H1 (cell line): Measurements from ENCODE around the gene GLI1. TPM values are rescaled to one million over a fixed set of nuclear protein-coding genes. Genes with fewer than 3 reads are reported as not detected.

Experiments used
- CTCF ChIA-PET: fragments of 300-600 bp; sonication (Branson Sonifier 250); formaldehyde crosslinking; loops from one replicate; lab custom pipeline; 2021; ENCODE audit not compliant: partially characterized antibody; lab: Charles Lee
- POLR2A ChIA-PET: fragments of 300-600 bp; sonication (Branson Sonifier 250); formaldehyde crosslinking; loops from one replicate; lab custom pipeline; 2021; ENCODE audit warnings: inconsistent platforms; ENCODE audit not compliant: partially characterized antibody; lab: Charles Lee
- DNase-seq, 2 experiments: peaks; one replicate each; pipeline versions ENCODE4 v3.0.0 to v3.0.0-alpha.2; 2010 to 2022; ENCODE audit warnings: low spot score in 2 of 2, low read depth in 1 of 2, mixed read lengths in 1 of 2
- FAIRE-seq: peaks from 2 replicates; lab custom pipeline; 2011; peaks lifted over from hg19 to GRCh38; lab: Jason Lieb, UNC
- H2AFZ ChIP-seq: 2 replicates; pipeline ENCODE4 v1.8.1; 2012; ENCODE audit warnings: low read length, inconsistent platforms
- H2AK5ac ChIP-seq: 2 replicates; pipeline ENCODE4 v1.6.1; 2013; ENCODE audit warnings: low read depth, low read length
- H2BK120ac ChIP-seq: replicated peaks from 2 replicates; pipeline ENCODE3; 2013; ENCODE audit warnings: low read depth, low read length, inconsistent platforms
- H2BK12ac ChIP-seq: 2 replicates; pipeline ENCODE4 v1.6.1; 2013; ENCODE audit warnings: low read depth, low read length
- H2BK15ac ChIP-seq: 2 replicates; pipeline ENCODE4 v1.6.1; 2013; ENCODE audit warnings: low read length
- H2BK20ac ChIP-seq: 2 replicates; pipeline ENCODE4 v1.6.1; 2013; ENCODE audit warnings: low read length
- H2BK5ac ChIP-seq: 2 replicates; pipeline ENCODE4 v1.6.1; 2013; ENCODE audit warnings: low read depth, low read length
- H3K14ac ChIP-seq: 2 replicates; pipeline ENCODE4 v1.6.1; 2013; ENCODE audit warnings: inconsistent platforms; ENCODE audit not compliant: insufficient read length
- H3K18ac ChIP-seq: 2 replicates; pipeline ENCODE4 v1.6.1; 2013; ENCODE audit warnings: low read length; ENCODE audit errors: extremely low read depth
- H3K23ac ChIP-seq: 2 replicates; pipeline ENCODE4 v1.6.1; 2013; ENCODE audit warnings: inconsistent platforms; ENCODE audit not compliant: insufficient read length
- H3K23me2 ChIP-seq: 2 replicates; pipeline ENCODE4 v1.6.1; 2013; ENCODE audit warnings: low read depth, low read length
- H3K27ac ChIP-seq: 2 replicates; pipeline ENCODE4 v1.6.1; 2011; ENCODE audit warnings: low read depth, low read length, inconsistent platforms
- H3K27me3 ChIP-seq, 4 experiments: replicated peaks in 1 of 4; 1 replicate in 1 of 4; 2 replicates in 3 of 4; pipeline versions ENCODE4 v1.6.1 to v1.8.1; 2011 to 2013; ENCODE audit warnings: low read length in 3 of 4, mild to moderate bottlenecking in 3 of 4, inconsistent platforms in 2 of 4, mixed read lengths in 2 of 4, moderate library complexity in 1 of 4; ENCODE audit not compliant: control insufficient read depth in 3 of 4, insufficient read depth in 3 of 4; ENCODE audit errors: extremely low read depth in 1 of 4
- H3K36me3 ChIP-seq, 4 experiments: 2 replicates each; pipeline versions ENCODE4 v1.6.1 to v1.8.1; 2011 to 2013; ENCODE audit warnings: mild to moderate bottlenecking in 4 of 4, low read length in 3 of 4, moderate library complexity in 2 of 4, control low read depth in 1 of 4, inconsistent platforms in 1 of 4; ENCODE audit not compliant: insufficient read depth in 4 of 4, control insufficient read depth in 2 of 4
- H3K4ac ChIP-seq: replicated peaks from 2 replicates; pipeline ENCODE3; 2013; ENCODE audit warnings: low read length, low read depth, mixed read lengths, inconsistent platforms; ENCODE audit not compliant: insufficient read length
- H3K4me1 ChIP-seq, 4 experiments: replicated peaks in 1 of 4; 1 replicate in 1 of 4; 2 replicates in 3 of 4; pipeline versions ENCODE4 v1.6.1 to v1.8.1; 2011 to 2013; ENCODE audit warnings: low read length in 3 of 4, inconsistent platforms in 2 of 4, mixed read lengths in 1 of 4; ENCODE audit not compliant: insufficient read depth in 4 of 4, control insufficient read depth in 3 of 4
- H3K4me2 ChIP-seq, 2 experiments: 2 replicates each; pipeline versions ENCODE4 v1.6.1 to v1.8.1; 2011 to 2013; ENCODE audit warnings: low read depth in 2 of 2, low read length in 2 of 2, control low read depth in 1 of 2, inconsistent platforms in 1 of 2, mild to moderate bottlenecking in 1 of 2; ENCODE audit not compliant: insufficient read depth in 1 of 2
- H3K4me3 ChIP-seq, 4 experiments: fragments of 200-600, 300-600 bp in 1 of 4; sonication (generic), shearing (Covaris generic), sonication (Bioruptor Twin) in 1 of 4; 2 replicates each; pipeline versions ENCODE4 v1.5.1 to v1.8.1; 2011 to 2016; ENCODE audit warnings: low read length in 4 of 4, low read depth in 3 of 4, control low read depth in 2 of 4, inconsistent platforms in 2 of 4, mild to moderate bottlenecking in 2 of 4, mixed read lengths in 1 of 4, moderate library complexity in 1 of 4; ENCODE audit not compliant: insufficient read depth in 2 of 4; ENCODE audit errors: extremely low read depth in 1 of 4
- H3K56ac ChIP-seq: replicated peaks from 2 replicates; pipeline ENCODE3; 2013; ENCODE audit warnings: low read depth, mild to moderate bottlenecking, mixed read lengths, low read length, inconsistent platforms; ENCODE audit not compliant: insufficient read length
- H3K79me1 ChIP-seq: 2 replicates; pipeline ENCODE4 v1.6.1; 2013; ENCODE audit warnings: low read depth, low read length, control low read depth
- H3K79me2 ChIP-seq, 2 experiments: 2 replicates each; pipeline versions ENCODE4 v1.6.1 to v1.8.1; 2012 to 2013; ENCODE audit warnings: low read length in 2 of 2, mild to moderate bottlenecking in 2 of 2, inconsistent platforms in 1 of 2; ENCODE audit not compliant: insufficient read depth in 2 of 2, control insufficient read depth in 1 of 2
- H3K9ac ChIP-seq, 4 experiments: replicated peaks in 1 of 4; 1 replicate in 1 of 4; 2 replicates in 3 of 4; pipeline versions ENCODE4 v1.6.1 to v1.8.1; 2011 to 2013; ENCODE audit warnings: low read depth in 3 of 4, low read length in 3 of 4, control low read depth in 2 of 4, mild to moderate bottlenecking in 2 of 4, moderate library complexity in 2 of 4, inconsistent platforms in 1 of 4; ENCODE audit errors: extremely low read depth in 1 of 4
- H3K9me3 ChIP-seq, 2 experiments: 2 replicates each; pipeline versions ENCODE4 v1.6.1 to v1.8.1; 2012 to 2013; ENCODE audit warnings: mild to moderate bottlenecking in 2 of 2, moderate library complexity in 2 of 2, control low read depth in 1 of 2, inconsistent platforms in 1 of 2, low read depth in 1 of 2, low read length in 1 of 2, mixed read lengths in 1 of 2; ENCODE audit not compliant: insufficient read depth in 2 of 2
- H4K20me1 ChIP-seq, 2 experiments: replicated peaks in 1 of 2; 2 replicates each; pipeline versions ENCODE3 to v1.8.1; 2011 to 2013; ENCODE audit warnings: inconsistent platforms in 2 of 2, low read length in 2 of 2, mild to moderate bottlenecking in 1 of 2; ENCODE audit not compliant: insufficient read depth in 2 of 2, control insufficient read depth in 1 of 2
- H4K5ac ChIP-seq: 2 replicates; pipeline ENCODE4 v1.6.1; 2013; ENCODE audit warnings: low read length, low read depth, mixed read lengths, inconsistent platforms; ENCODE audit not compliant: insufficient read length
- H4K8ac ChIP-seq: 2 replicates; pipeline ENCODE4 v1.8.0; 2013; ENCODE audit warnings: mild to moderate bottlenecking, moderate library complexity, low read length, inconsistent platforms; ENCODE audit not compliant: insufficient read depth; ENCODE audit errors: extremely low read depth
- H4K91ac ChIP-seq: replicated peaks from 2 replicates; pipeline ENCODE3; 2013; ENCODE audit warnings: low read length, mixed read lengths, inconsistent platforms; ENCODE audit not compliant: insufficient read length
- SIN3A ChIP-seq, 2 experiments: IDR thresholded peaks in 1 of 2; conservative IDR thresholded peaks in 1 of 2; 2 replicates each; pipeline ENCODE4 v1.6.1; 2011 to 2012; ENCODE audit warnings: low read length in 2 of 2, improper control_type of control experiment in 1 of 2, low read depth in 1 of 2, mild to moderate bottlenecking in 1 of 2
- TAF1 ChIP-seq: IDR thresholded peaks from 2 replicates; pipeline ENCODE4 v1.6.1; 2011; ENCODE audit warnings: mild to moderate bottlenecking, low read depth, low read length
- WGBS, 2 experiments: shearing (Covaris generic) in 1 of 2; methylation state at CpG; one replicate each; pipeline versions ENCODE4 v1.1.6 to v1.1.7; 2013 to 2015; ENCODE audit warnings: low lambda C conversion rate in 2 of 2, mixed read lengths in 2 of 2, inconsistent platforms in 1 of 2, low coverage in 1 of 2, missing lambda C conversion rate in 1 of 2; ENCODE audit not compliant: insufficient replicate concordance in 2 of 2, insufficient coverage in 1 of 2, insufficient read length in 1 of 2; ENCODE audit errors: extremely low coverage in 1 of 2, missing lambda C conversion rate in 1 of 2; 5-methylcytosine and 5-hydroxymethylcytosine counted together
- polyA plus RNA-seq, 7 experiments: library from polyadenylated mRNA; depleted of rRNA in 3 of 7; stranded (reverse) in 5 of 7; unstranded in 2 of 7; fragments of >200 nt in 5 of 7; fragments of 200-250 nt in 2 of 7; gene quantifications; 1 replicate in 5 of 7; 2 replicates in 1 of 7; 4 replicates in 1 of 7; pipeline versions ENCODE4 v1.2.1 to v1.2.3, GENCODE V29; 2011 to 2013; ENCODE audit warnings: missing spikeins in 2 of 7, mixed read lengths in 2 of 7
- total RNA-seq: library from RNA; stranded (reverse); fragmentation: NEBNext Ultra II Directional; extraction: Animal tissue kit (Norgen Biotek cat#: 25700); gene quantifications from 2 replicates; pipeline ENCODE4 v1.2.1, GENCODE V29; 2021

GLI1 gene
- total and polyA plus RNA-seq, 2 of the 8 experiments (the other 6 are each of a cell fraction or from before 2014, with no cell fraction given), result 23.5 to 25.3 TPM

DNA sequence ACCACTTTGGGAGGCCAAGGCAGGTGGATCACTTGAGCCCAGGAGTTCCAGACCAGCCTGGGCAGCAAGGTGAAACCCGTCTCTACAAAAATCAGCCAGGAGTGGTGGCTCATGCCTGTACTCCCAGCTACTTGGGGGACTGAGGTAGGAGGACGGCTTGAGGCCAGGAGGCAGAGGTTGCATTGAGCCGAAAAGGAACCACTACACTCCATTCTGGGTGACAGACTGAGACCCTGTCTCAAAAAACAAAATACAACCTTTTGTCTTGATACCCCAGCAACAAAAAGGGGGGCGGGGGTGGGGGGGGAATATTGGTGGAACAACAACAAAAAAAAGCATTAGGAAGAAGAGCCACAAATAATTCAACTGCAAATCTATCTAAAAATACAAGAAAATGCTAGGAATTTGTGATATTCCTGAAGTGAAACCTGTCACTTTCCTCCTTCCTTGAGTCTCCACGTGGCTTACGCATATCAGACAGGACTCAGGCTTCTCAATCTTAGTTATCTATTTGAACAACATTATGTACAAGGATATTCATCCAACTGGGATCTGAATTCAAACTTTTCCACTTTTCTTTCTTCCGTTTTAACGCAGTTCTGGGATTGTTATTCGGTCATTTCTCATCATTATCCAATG, 30.0 kb upstream of the GLI1 start:
- H3K23ac ChIP-seq, result no peak overlapping the region
- peak overlapping the region; percentile 55 to 73 (median 70) for H3K4me3 ChIP-seq
- 0 out of 2 replicates have a peak overlapping the region, but pooled peaks have one; percentile 40 for H2BK5ac ChIP-seq
- peak overlapping the region; percentile 59 to 91 for H3K4me2 ChIP-seq
- H4K8ac ChIP-seq, result no peak overlapping the region
- WGBS, 2 experiments, result 51% methylated on average over 9 of the region's 9 CpGs; no CpG with 5 or more reads in 1 of the 2 experiments
- H2AK5ac ChIP-seq, result peak overlapping the region; percentile 94
- H4K5ac ChIP-seq, result no peak overlapping the region
- peaks cover 3% of the 10 kb centered on the region; the same call in 1 of the 2 replicates for H3K23me2 ChIP-seq
- no peak for TF ChIP-seq TAF1
- TF ChIP-seq SIN3A (conservative IDR thresholded peaks at IDR 0.05 in 1 of 2, IDR thresholded peaks at IDR 0.05 in 1 of 2; ENCODE audit: low read depth in 1 of 2, low read length in 2 of 2), result peak in 1 of 2 experiments; percentile 68; a peak in 2 of 4 replicates
- peak overlapping the region; percentile 83; the same call in 1 of the 2 replicates for H2BK12ac ChIP-seq
- H3K4ac ChIP-seq, result no peak overlapping the region
- no peak overlapping the region for H2BK120ac ChIP-seq
- no peak overlapping the region for H2AFZ ChIP-seq
- no peaks in the 10 kb centered on the region for H3K9me3 ChIP-seq
- no peak overlapping the region for H4K91ac ChIP-seq
- ChIA-PET CTCF (interaction anchor here (0.9 to 2.9 kb wide), 8 partner anchors 13 to 86 kb away, joined by 3 to 16 read pairs (median 3); no protein-coding TSS in a partner anchor), POLR2A (interaction anchor here (0.7 to 13.2 kb wide), 20 partner anchors 8 to 199 kb away, joined by 3 to 168 read pairs (median 4); partner anchors contain the start of genes INHBE and SHMT2)
- H3K56ac ChIP-seq, result no peak overlapping the region
- peak overlapping the region; percentile 67; the same call in 1 of the 2 replicates for H2BK15ac ChIP-seq
- H3K27me3 ChIP-seq, result no peaks in the 10 kb centered on the region
- peaks cover 0 to 1% of the 10 kb centered on the region in 2 experiments for H4K20me1 ChIP-seq
- H3K36me3 ChIP-seq, result no peaks in the 10 kb centered on the region
- peaks cover 0 to 14% of the 10 kb centered on the region in 2 experiments; a peak in 2 of 4 replicates for H3K79me2 ChIP-seq
- peaks cover 3% of the 10 kb centered on the region for H3K79me1 ChIP-seq
- H3K27ac ChIP-seq, result 0 out of 2 replicates have a peak overlapping the region, but pooled peaks have one; percentile 81
- H2BK20ac ChIP-seq, result no peak overlapping the region
- no peak for DNase-seq
- H3K4me1 ChIP-seq, result peaks cover 0 to 5% (median 2%) of the 10 kb centered on the region in 4 experiments; a peak in 5 of 7 replicates
- H3K9ac ChIP-seq, result peak overlapping the region; percentile 46 to 97 (median 56); a peak in 4 of 7 replicates
- no peak for FAIRE-seq
- H3K18ac ChIP-seq, result no peak overlapping the region
- H3K14ac ChIP-seq, result no peak overlapping the region
